Occipital lobe (tissue), 2 donors: ENCODE results near the gene MYO7B. TPM values are rescaled to one million over a fixed set of nuclear protein-coding genes. Genes with fewer than 3 reads are reported as not detected.
"Not testable (repeated sequence)": the region's sequence is repeated elsewhere in the genome, so short reads cannot be mapped to it uniquely, and the experiment has no call there.

ENCODE experiments used
- DNase-seq: peaks from one replicate; lab custom pipeline; 2025; lab: John Stamatoyannopoulos, UW
- total RNA-seq: library from RNA; depleted of rRNA; stranded (reverse); fragments of >200 nt; gene quantifications from one replicate; pipeline ENCODE4 v1.2.3, GENCODE V29; 2014

The MYO7B gene
- total RNA-seq, 1 donor from 2014 or later, result not detected

DNA sequence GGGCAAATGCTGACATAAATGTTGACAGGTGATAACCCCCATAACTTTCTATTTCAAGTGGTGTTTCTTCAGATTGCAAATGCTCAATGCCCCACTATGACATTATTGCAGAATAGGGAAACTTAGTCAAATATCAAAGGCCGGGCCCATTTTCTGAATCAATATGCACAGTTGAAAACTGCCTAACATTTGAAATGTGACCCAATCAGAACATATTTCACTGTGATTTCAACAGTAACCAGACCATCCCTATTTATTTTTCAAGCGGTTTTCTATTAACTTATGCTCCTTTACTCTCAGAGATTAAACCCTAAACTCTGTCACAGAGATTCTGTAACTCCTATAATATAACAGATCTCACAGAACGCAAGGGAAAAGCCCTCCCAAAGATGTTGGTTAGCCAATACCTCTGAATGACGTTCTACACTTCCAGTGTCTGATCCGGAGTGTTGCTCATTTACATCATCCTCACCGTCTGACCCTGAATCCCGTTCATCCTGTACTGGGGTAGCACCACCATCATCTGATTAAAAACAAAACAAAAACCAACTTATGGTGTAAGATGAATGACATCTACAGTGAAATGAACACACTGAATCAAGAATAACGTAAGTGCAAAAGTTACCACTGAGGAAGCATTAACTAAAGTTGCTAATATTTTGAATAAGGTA lies 12.1 kb upstream of the MYO7B start:
- DNase-seq, result no peak

DNA sequence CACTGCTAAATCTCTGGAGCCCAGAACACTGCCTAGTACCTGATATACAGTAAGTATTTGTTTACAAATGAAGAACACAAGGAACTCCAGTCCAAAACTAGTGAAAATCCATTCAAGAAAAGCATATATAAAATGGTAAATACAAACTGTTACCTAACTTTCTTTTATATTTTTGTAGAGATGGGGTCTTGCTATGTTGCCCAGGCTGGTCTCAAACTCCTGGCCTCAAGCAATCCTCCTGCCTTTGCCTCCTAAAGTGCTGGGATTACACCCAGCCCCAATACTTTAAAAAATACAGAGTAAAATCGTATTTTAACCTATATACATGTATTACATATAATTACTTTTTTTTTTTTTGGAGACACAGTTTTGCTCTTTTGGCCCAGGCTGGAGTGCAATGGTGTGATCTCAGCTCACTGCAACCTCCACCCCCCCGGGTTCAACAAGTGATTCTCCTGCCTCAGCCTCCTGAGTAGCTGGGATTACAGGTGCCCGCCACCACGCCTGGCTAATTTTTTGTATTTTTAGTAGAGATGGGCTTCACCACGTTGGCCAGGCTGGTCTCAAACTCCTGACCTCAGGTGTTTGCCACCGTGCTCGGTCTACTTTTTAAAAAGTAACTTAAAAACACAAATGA lies 11.2 kb upstream of the MYO7B start:
- DNase-seq, result not testable (repeated sequence)

DNA sequence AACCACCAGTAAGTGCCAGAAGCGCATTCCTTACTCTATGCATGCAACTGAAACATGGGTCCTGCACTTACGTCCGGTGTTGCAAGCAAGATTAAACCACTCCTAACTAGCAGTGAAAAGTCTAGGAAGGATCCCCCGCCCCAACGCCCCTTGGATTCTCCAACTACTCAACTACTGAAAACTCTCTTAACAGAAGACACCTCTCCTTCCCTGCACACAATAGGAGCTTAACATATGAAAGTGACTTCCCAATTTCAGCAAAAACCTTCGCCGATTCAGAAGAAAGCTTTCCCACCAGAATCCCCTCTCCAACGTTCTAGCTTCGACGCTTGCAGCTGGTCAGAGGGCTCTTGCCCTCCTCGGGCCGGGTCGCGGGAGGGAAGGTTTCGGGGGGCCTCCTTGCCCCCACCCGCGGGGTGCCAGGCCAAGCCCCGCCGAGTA lies 9.8 kb upstream of the MYO7B start:
- no peak for DNase-seq

DNA sequence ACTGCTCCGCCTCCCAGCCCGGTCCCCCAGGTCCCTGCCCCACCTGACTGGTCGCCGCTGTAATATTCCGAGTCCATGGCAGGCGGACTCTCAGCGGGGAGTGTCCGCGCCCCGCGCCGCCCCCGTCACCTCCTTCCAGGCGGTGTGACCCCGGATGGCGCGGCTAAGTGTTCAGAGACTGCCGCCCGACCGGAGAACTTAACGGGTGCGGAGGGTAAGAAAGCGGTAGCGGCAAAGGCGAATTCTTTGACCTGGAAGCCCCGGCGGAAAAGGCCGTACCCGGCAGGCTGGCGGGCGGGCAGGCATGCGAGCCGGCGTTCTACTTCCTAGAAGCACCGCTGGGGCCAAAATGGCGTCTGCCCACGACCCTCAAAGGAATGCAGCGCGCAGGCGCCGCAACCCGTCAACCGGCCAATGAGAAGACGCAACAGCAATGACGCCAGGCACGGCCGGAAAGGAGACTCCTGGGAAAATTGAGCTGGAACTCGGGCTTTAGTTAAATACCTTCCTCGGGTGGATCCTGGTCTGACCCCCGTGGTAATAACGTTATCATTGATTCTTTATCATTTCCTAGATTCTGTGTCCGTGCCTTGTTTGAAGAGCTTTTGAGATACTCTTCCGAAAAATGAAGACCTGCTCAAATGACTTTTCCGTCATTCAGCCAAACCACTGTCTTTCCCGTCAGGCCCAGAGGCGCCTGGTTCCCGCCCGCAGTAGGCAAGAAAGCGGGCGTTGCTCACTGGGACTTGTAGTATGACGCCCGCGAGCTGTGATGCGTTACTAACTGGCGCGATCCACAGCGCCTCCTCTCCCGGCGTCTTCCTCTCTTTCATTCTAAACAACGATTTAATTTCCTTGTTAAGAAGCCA lies 9.1 kb upstream of the MYO7B start, which contains the start of gene IWS1:
Gene IWS1, minus strand, starts transcription at position 358 of the 869 bp plus-strand sequence. Its CDS starts 281 bp downstream, at position 77.
- DNase-seq, result peak; percentile 89

DNA sequence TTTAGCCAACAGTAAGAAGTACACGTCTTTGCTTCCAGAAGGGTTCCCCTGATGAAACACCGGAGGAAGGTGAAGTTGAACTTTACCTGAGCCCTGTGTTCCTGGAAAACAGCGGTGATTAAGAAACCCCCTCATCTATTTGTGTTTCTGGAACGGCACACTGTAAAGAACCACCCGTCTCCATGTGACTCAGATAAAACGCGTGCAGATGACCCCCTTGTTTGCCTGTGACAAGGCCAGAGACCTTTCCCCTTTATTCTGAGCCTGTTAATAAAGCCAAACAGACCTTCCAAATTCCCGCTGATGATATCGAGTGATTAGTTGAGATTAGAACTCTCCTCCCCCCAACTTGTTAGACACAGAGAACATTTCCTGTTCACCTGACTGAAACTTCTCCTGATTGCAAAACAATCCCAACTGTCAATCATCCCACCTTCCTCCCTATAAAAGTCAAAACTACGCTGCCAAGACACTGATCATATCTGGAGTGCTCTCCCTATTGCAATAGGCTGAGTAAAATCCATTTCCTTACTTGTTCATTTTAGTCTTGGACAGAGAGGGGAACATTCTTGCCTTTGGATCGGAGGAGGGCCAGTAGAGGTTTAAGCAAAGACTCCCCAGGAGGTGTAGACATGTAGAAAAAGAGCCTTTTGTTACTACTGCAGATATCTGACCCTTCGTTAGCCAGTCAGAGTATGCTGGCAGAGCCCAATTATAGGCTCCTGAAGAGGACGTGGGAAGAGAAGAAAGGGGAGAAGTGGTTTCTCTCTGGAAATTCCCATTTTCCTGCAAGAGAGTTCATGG lies 8.3 kb upstream of the MYO7B start:
- no peak for DNase-seq

DNA sequence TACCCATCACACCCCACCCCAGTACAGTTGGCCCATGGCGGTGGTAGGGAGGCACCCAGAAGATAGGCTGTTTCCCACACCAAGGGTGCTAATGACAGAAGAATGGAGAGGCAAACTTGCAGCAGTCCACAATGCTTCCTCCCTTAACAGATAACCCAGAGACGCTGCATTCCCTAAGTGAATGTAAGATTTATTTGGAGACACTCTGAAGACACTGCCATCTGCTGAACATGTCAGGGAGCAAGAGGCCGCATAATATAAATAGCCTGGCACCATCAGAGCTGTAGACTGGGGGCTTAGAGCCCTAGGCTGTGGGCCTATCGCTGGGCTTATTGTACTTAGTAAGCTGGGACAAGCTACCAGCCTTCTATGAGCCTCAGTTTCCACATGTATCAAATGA lies 7.0 kb upstream of the MYO7B start:
- DNase-seq, result no peak

DNA sequence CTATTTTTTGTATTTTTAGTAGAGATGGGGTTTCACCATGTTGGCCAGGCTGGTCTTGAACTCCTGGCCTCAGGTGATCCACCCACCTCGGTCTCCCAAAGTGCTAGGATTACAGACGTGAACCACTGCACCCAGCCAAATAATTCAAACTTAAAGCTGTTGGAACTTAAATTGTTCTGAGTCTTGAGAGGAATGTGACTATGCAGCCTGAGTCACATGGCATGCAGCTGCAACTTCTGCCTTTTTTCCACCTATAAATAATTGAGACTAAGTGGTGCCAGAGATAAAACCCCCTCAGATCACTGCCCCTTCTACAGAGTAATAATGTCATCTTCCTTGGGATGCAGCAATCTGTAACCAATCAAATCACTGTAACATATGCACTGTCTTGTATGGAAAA lies 6.1 kb upstream of the MYO7B start:
- DNase-seq, result not testable (repeated sequence)

DNA sequence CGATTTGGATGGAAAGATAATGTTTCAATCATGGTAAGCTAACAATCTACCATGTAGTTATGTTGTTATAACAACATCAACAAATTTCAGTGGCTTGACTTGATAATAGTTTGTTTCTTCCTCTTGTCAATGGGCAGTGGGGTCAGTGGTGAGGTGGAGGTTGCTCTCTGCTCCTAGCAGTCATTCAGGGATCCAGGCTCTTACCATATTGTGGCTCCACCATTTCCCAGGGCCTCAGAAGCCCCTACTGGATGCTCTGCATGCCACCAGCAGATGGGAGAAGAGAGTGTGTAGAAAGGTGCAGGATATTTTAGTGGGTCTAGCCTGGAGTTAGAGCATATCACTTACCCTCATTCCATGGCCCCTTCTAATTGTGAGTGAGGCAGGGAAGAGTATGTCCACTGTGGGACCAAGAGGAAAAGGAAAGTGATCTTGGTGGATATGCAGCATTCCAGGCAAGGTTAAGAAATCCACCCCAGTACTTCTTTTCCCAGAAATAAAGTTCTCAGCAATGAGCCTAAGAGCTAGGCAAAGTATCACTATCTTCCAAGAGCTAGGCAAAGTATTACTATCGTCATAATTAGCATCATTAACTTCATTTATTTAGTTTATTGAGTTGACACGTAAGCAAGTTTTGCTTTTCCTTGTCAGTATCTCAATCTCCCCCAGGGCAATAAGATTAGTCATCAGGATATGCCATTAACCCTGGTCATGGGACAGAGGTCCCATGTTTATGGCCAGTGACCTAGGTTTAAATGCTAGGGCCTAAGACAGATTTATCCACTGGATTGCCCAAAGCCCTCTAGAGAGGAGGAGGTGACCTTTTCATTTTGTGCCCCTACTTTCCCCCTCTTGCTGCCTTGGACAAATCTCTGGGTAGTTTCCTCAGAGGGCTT lies 5.0 kb upstream of the MYO7B start:
- DNase-seq, result no peak

DNA sequence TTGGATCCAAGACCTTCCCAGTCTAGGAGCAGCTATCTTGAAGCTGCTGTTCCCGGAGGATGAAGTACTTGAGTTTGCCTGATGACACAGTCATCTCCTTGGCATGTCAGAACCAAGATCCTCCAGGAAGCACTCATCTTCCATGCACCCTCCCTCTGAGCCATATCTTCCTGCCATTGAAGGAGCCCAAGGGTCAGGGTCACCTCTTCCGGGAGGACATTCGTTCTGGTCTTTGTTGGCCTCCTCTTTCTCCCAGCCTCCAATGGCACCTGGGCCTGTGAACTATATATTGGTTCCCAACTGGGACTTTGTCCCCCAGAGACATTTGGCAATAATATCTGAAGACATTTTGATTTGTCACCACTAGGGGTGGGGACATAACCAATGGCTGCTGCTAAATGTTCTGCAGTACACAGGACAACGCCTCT lies 4.2 kb upstream of the MYO7B start:
- DNase-seq, result no peak

DNA sequence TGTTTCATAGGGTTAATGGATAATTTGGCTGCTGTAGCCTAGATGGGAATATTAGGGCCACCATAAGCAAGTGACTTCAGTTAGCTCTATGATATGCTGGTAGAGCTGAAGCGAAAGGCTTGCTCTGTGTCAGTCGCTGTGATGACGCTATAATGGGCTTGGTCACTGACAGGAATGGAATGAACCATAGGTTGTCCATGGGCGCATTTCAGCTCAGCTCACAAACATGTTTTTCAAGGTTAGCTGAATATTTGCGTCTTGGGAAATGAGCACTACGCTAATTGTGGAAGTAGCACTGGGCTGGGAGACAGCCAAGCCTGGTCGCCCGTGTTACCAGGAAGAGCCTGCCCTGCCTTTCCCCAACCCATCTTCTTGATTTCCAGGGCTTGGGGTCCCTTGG lies 3.2 kb upstream of the MYO7B start:
- DNase-seq, result no peak

DNA sequence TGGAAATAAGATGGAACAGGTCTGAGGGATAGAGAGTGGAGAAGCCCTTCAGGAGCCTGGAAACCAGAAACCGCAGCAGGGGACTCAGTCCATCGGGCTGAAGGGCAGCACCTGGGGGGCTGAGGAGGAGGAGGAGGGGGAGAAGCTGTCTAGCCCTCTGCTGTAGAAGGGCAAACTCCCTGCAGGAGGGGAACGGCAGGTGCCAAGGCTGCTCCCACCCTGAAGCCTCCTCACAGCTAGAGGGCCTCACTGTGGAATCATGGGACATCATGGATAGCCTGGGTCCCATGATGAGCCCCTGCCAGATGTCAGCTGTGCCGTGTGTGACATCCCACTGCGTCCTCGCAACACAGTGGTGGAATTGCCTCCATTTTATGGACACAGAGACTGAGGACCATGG lies 435 bp downstream of the MYO7B start:
- DNase-seq, result no peak

DNA sequence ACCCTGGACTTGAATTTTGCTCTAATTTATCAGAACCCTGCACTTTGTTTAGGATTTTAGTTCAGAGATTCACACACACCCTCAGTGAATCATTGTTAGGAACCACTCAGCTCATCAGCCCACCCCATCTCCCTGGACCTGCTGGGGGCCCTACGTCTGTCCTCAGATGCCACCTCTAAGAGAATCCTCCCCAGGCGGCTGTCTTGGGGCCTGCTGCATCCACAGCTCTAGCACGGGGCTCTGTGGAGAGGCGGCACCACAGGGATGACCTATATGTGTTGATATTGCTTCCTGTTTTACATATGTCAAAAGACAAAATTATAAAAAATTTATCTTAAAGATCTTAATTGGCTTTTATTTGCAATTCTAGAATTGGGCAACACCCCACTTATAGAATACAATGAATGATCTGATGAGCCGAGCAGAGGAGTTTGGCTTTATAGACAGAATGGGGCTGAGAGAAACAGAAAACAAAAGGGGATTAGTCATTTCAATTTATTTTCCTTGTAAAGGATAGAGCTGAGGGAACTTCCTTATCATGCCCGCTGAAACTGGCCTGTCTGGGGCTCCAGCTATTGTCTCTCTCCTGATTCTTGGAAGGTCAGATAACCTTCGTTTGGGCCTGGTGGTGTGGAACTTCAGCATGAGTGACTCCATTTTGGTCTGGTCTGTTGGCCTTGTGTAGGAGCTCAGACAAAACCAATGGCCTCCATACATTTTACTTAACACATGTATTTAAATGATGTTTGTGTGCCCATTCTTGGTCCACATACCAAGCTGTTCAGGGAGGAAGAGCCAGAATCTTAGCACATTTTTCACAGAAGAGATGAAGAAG lies 1.4 kb downstream of the MYO7B start:
- DNase-seq, result no peak

DNA sequence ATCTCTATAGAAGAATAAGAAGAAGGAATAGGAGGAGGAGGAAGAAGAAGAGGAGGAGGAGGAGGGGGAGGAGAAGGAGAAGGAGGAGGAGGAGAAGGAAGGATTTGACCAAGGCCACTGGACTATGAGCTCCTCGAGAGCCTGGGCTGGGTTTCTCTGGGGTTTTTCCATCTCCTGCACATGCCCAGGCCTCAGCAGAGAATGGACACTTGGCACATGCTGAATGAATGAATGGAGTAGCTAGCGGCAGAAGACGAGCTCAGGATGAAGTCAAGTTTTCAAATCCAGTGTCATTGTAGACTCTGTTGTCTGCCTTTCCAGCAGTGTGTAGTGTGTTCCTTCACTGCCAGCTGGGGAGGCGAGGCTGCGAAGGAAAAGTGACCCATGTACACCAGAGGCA lies 2.2 kb downstream of the MYO7B start:
- no peak for DNase-seq

DNA sequence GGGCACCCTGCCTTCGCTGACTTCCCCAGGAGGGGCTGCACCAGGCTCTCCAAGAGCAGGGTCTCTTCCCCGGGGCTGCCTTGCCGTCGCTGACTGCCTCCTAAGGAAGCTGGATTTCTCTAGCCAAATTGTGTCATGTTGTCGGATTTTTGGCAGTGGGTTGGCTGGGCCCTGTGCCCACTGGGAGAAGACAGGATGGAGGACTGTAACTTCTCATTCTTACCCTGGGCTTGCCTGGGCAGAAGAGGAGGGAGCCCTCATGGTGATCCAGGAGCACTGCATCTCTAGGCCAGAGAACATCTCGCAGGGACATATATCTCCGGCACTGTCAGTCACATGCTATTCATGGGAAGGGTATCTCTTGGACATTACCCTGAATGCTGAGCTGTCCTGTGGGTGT lies 6.3 kb downstream of the MYO7B start:
- DNase-seq, result no peak

DNA sequence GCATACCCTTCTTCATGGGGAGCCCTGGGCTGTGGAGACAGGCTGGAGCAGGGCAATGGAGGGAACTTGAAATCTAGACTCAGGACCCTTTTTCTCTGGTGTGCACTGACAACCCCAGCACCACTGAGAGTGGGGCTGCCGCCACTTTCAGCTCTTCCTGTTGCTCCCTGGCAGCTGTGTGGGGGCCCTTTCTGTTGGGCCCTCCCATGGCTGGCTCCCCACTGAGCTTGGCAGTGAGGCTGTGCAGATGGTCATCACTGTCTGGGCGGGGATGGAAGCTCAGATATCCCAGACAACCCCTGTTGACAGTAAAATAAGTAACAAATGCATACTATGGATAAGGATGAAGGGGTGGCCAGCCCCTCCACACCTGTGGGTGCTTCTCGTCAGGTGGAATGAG lies 6.7 kb downstream of the MYO7B start:
- DNase-seq, result no peak

DNA sequence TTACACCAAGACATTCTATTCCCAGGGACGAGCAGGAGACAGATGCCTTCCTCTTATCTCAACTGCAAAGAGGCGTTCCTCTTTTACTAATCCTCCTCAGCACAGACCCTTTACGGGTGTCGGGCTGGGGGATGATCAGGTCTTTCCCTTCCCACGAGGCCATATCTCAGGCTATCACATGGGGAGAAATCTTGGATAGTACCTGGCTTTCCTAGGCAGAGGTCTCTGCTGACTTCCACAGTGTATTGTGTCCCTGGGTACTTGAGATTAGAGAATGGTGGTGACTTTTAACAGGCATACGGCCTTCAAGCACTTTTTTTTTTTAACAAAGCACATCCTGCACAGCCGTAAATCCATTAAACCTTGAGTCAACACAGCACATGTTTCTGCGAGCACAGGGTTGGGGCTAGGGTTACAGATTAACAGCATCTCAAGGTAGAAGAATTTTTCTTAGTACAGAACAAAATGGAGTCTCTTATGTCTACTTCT lies 7.6 kb downstream of the MYO7B start:
- DNase-seq, result not testable (repeated sequence)

DNA sequence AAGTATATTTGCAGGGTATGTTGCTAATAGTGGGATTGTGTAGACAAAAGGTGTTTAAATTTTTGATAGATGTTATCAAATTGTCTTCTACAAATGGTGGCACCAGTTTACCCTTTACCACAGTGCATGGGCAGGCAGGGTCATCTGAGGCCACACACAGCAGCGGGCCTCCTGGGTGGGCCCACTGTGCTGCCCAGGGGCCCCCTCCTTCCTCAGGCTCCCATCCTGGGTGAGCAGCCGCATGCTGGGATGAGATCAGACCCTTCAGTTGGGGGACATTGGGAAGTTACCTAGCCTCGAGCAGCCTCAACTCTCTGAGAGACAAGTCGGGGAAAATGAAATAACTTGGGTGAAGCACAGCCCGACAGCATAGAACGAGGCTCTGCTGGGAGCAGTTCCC lies 9.7 kb downstream of the MYO7B start:
- no peak for DNase-seq

DNA sequence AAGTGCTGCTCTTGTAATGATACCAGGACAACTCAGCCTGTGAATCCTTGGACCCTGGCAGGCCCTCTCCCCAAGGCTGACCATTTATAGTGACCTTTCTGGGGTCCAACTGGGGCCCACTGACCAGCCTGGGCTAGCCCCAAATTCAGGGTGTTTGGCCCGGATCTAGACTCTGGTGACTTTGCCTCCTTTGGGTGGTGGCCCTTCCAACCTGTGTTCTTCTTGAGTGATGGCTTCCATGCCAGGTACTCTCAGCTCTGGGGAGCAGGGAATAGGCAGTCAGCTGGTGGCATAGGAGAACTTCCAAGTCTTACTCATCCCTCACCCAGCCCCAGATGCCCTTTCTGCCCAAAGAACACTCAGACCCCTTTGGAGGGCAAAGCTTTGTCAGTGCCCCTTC lies 10.3 kb downstream of the MYO7B start:
- DNase-seq, result no peak

DNA sequence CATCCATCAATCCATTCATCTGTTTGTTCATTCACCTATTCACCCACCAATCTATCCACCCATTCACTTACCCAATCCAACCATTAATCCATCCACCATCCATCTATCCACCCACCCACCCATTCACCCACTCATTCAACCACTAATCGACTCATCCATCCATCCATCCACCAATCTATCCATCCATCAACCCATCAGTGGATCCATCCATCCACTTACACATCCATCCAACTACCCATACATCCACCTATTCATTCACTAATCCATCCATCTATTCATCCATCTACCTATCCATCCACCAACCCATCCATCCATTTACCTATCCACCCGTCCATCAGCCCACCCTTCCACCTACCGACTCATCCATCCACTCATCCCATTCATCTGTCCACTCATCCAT lies 11.3 kb downstream of the MYO7B start:
- no peak for DNase-seq
